Measurements from ENCODE around the gene RARRES2. TPM values are rescaled to one million over a fixed set of nuclear protein-coding genes. Genes with fewer than 3 reads are reported as not detected.
A peak's percentile ranks its signal among the peaks of the same experiment; 100 is the strongest.
"Not testable (repeated sequence)": the region's sequence is repeated elsewhere in the genome, so short reads cannot be mapped to it uniquely, and the experiment has no call there.

RARRES2 gene
- total RNA-seq, 1 donor from 2014 or later, result 259 TPM

DNA sequence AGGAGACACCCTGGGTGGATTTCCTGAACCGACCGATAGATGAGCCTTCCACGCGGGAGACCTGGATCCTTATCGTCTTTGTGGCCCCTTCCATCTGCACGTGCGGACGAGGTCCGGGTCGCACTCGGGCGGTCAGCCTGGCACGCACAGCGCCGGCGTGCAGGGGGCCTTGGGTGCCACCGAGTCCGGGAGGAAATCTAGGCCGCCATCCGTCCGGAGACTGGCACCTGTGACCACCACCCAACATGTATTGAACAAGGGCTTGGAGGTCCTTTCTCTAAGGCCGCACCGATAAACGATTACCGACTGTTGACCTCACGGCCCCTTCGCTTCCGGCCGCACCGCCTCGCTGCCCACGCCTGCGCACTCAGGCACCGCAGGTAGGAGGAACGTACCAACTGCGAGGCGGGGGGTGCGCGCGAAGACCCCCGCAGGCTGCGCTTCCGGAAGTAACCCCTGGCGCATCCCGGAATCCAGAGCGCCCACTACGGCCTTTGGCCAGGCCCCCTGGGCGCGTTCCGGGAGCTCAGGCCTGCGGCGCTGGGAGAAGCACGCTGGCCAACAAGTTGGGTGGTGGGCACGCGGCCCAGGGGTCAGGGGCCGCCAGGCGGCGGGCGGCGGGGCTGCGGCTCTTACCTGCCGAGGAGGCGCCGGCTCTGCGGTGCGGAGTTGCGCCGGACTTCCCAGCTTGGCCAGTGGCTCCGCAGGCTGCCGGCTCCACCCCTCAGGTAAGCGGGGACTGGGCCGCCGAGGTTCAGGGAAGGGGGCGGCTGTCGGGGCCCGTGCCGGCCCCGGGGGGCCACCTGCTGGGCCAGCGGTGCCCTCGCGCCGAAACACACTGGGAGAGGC lies 18.4 kb downstream of the RARRES2 start, which contains the start of the genes ACTR3C and LRRC61:
ACTR3C (minus strand) TSS at position 713 of the 849 bp plus-strand sequence. CDS start 28,249 bp downstream, outside the sequence.
LRRC61 (plus strand) TSS at position 523 of the 849 bp plus-strand sequence. CDS start 13,507 bp downstream, outside the sequence.
- DNase-seq (peak; percentile 88), ATAC-seq (peak; percentile 85)
- H3K9me3 ChIP-seq, result no peaks in the 10 kb centered on the region
- H3K4me1 ChIP-seq, result peaks cover 22% of the 10 kb centered on the region
- no peaks in the 10 kb centered on the region for H3K27me3 ChIP-seq
- intact Hi-C loops (cut with DNase I), result no loop called here
- TF ChIP-seq, protein P1, sequence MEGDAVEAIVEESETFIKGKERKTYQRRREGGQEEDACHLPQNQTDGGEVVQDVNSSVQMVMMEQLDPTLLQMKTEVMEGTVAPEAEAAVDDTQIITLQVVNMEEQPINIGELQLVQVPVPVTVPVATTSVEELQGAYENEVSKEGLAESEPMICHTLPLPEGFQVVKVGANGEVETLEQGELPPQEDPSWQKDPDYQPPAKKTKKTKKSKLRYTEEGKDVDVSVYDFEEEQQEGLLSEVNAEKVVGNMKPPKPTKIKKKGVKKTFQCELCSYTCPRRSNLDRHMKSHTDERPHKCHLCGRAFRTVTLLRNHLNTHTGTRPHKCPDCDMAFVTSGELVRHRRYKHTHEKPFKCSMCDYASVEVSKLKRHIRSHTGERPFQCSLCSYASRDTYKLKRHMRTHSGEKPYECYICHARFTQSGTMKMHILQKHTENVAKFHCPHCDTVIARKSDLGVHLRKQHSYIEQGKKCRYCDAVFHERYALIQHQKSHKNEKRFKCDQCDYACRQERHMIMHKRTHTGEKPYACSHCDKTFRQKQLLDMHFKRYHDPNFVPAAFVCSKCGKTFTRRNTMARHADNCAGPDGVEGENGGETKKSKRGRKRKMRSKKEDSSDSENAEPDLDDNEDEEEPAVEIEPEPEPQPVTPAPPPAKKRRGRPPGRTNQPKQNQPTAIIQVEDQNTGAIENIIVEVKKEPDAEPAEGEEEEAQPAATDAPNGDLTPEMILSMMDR (IDR thresholded peaks at IDR 0.05), result peak; percentile 36
- H3K4me3 ChIP-seq, result peak within 1 kb of the TSS; percentile 64
- peak within 1 kb of the TSS; percentile 92 for H3K27ac ChIP-seq
- peaks cover 13% of the 10 kb centered on the region for H3K36me3 ChIP-seq

DNA sequence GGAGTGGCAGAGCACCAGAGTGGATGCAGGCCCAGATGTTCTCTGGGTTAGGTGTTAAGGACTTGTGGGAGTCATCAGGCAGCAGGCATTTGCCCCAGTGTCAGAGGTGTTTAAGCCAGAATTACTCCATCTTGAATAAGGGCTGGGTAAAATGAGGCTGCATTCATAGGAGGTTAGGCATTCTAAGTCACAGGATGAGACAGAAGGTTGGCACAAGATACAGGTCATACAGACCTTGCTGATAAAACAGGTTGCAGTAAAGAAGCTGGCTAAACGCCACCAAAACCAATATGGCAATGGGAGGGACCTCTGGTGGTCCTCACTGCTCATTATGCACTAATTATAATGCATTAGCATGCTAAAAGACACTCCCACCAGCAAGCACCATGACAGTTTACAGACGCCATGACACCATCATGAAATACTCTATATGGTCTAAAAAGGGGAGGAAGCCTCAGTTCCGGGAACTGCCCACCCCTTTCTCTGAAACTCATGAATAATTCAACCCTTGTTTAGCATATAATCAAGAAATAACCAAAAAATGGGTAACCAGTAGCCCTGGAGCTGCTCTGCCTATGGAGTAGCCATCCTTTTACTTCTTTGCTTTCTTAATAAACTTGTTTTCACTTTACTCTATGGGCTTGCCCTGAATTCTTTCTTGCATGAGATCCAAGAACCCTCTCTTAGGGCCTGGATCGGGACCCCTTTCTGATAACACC lies 19.2 kb downstream of the RARRES2 start:
- H3K9me3 ChIP-seq, result no peaks in the 10 kb centered on the region
- ATAC-seq (no peak), DNase-seq (no peak)
- H3K4me3 ChIP-seq, result peak overlapping the region; percentile 64
- intact Hi-C loops (cut with DNase I), result no loop called here
- peaks cover 6% of the 10 kb centered on the region for H3K36me3 ChIP-seq
- H3K27me3 ChIP-seq, result no peaks in the 10 kb centered on the region
- TF ChIP-seq, protein P1 (IDR thresholded peaks at IDR 0.05), result no peak
- peak overlapping the region; percentile 92 for H3K27ac ChIP-seq
- H3K4me1 ChIP-seq, result peaks cover 22% of the 10 kb centered on the region

DNA sequence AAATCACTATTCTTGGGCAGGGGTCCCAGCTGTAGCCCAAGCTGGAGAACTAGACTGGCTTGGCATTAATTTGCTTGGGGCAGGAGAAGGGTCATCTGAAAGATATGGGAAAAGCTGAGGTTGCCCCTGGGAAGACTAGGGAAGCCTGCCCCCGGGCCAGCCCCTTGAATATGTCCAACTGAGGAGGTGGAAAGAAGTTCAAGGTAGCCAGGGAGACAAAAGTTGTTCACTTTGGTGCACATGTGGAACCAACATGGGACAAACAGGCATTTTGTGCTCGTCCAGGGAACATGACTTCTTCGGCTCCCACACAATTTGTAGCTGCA lies 19.7 kb downstream of the RARRES2 start:
- Histone ChIP-seq H3K27me3 (no peaks in the 10 kb centered on the region), H3K9me3 (no peaks in the 10 kb centered on the region), H3K36me3 (peaks cover under 1% of the 10 kb centered on the region), H3K27ac (peak overlapping the region; percentile 28), H3K4me1 (peaks cover 22% of the 10 kb centered on the region), H3K4me3 (peak overlapping the region; percentile 64)
- TF ChIP-seq, protein P1 (IDR thresholded peaks at IDR 0.05), result no peak
- ATAC-seq, result no peak
- intact Hi-C loops (cut with DNase I), result no loop called here
- DNase-seq, result no peak

DNA sequence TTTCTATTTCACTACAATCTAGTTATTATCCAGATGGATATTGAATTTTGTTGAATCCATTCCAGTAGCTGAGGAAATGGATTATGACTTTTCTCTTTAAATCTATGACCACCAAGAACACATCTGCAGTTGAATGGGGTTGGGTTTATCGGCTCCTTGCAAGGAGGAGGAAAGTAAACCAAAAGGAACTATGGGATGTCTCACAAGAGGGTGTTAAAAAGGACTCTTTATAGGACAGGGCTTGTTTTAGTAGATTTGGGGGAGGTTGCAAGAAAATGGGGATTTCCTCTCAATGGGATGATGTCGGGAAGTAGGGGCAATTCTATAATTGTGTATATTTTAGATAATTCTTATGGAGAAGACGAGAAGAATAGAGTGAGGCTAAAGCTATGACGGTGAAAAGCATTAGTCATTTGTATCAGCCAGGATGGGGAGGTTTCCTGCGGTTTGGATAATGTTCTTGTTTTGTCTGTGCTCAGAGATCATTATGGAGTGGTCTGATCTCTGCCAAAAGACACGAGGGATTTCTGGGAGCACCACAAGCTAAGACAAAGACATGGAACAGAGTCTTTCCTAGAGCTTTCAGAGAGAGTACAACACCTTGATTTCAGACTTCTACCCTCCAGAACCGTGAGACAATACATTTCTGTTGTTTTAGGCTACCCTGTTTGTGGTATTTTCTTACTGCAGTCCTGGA lies 23.5 kb downstream of the RARRES2 start:
- Histone ChIP-seq H3K36me3 (no peaks in the 10 kb centered on the region), H3K9me3 (no peaks in the 10 kb centered on the region), H3K4me1 (peaks cover 9% of the 10 kb centered on the region), H3K27ac (no peak overlapping the region), H3K4me3 (no peak overlapping the region), H3K27me3 (no peaks in the 10 kb centered on the region)
- TF ChIP-seq, protein P1 (IDR thresholded peaks at IDR 0.05), result no peak
- ATAC-seq (no peak), DNase-seq (no peak)
- intact Hi-C loops (cut with DNase I), result no loop called here

DNA sequence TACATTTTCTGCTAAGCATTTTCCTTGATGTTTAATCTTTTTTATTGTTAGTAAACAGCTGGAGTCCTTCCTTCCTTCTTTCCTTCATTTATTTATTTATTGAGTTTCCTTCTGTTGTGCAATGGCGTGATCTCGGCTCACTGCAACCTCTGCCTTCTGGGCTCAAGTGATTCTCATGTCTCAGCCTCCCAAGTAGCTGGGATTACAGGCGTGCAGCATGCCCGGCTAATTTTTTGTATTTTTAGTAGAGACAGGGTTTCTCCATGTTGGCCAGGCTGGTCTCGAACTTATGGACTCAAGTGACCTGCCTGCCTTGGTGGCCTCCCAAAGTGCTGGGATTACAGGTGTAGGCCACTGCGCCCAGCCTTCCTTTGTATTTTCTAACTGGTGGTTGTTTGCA lies 24.4 kb downstream of the RARRES2 start:
- H3K27ac ChIP-seq; H3K27me3 ChIP-seq; H3K4me3 ChIP-seq; H3K36me3 ChIP-seq; H3K4me1 ChIP-seq; H3K9me3 ChIP-seq; ATAC-seq; intact Hi-C loops (cut with DNase I); DNase-seq: not testable (repeated sequence)

Measured in upper lobe of right lung (tissue), 1 donor.